OCI-LY3 (cell line): ENCODE results near the gene RDH14.

Experiments
- EZH2phosphoT487 ChIP-seq: fragments of 200-600 bp; shearing (Covaris generic); IDR thresholded peaks from 2 replicates; pipeline ENCODE4 v1.6.1; 2018; ENCODE audit warnings: antibody characterized with exemption, mixed run types, low read depth
- TF ChIP-seq, protein P1 (sequence below): fragments of 200-600, 300-600 bp; sonication (generic); IDR thresholded peaks from 2 replicates; pipeline ENCODE4 v1.5.1; 2014; ENCODE audit warnings: antibody characterized with exemption, low read length, low read depth

DNA sequence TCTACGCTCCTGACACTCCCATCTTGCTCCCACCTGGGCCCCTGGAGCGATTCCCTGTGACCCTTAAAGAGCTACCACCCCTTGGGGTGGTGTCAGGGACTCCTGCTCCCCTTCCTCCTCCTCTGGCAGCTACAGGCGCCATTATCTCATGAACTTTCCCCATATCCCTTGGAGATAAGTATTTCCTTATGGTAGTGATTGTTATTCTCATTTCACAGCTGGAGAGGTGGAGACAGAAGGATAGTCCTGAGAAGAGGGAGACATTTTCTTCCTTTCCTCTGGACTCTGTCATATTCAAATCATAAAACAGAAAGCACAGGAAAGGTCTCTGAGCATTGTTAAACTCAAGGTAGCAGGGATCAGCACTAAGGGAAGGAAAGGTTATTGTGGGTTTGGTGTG, 34.6 kb downstream of the RDH14 start:
- TF ChIP-seq, protein P1, sequence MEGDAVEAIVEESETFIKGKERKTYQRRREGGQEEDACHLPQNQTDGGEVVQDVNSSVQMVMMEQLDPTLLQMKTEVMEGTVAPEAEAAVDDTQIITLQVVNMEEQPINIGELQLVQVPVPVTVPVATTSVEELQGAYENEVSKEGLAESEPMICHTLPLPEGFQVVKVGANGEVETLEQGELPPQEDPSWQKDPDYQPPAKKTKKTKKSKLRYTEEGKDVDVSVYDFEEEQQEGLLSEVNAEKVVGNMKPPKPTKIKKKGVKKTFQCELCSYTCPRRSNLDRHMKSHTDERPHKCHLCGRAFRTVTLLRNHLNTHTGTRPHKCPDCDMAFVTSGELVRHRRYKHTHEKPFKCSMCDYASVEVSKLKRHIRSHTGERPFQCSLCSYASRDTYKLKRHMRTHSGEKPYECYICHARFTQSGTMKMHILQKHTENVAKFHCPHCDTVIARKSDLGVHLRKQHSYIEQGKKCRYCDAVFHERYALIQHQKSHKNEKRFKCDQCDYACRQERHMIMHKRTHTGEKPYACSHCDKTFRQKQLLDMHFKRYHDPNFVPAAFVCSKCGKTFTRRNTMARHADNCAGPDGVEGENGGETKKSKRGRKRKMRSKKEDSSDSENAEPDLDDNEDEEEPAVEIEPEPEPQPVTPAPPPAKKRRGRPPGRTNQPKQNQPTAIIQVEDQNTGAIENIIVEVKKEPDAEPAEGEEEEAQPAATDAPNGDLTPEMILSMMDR, result no peak
- no peak for TF ChIP-seq EZH2phosphoT487
